H1 (cell line): Measurements from ENCODE around the gene GRK5. TPM values are rescaled to one million over a fixed set of nuclear protein-coding genes. Genes with fewer than 3 reads are reported as not detected.

Experiments used
- CTCF ChIA-PET: fragments of 300-600 bp; sonication (Branson Sonifier 250); formaldehyde crosslinking; loops from one replicate; lab custom pipeline; 2021; ENCODE audit not compliant: partially characterized antibody; lab: Charles Lee
- POLR2A ChIA-PET: fragments of 300-600 bp; sonication (Branson Sonifier 250); formaldehyde crosslinking; loops from one replicate; lab custom pipeline; 2021; ENCODE audit warnings: inconsistent platforms; ENCODE audit not compliant: partially characterized antibody; lab: Charles Lee
- DNase-seq, 2 experiments: peaks; one replicate each; pipeline versions ENCODE4 v3.0.0 to v3.0.0-alpha.2; 2010 to 2022; ENCODE audit warnings: low spot score in 2 of 2, low read depth in 1 of 2, mixed read lengths in 1 of 2
- FAIRE-seq: peaks from 2 replicates; lab custom pipeline; 2011; peaks lifted over from hg19 to GRCh38; lab: Jason Lieb, UNC
- H2AFZ ChIP-seq: 2 replicates; pipeline ENCODE4 v1.8.1; 2012; ENCODE audit warnings: low read length, inconsistent platforms
- H2AK5ac ChIP-seq: 2 replicates; pipeline ENCODE4 v1.6.1; 2013; ENCODE audit warnings: low read depth, low read length
- H2BK120ac ChIP-seq: replicated peaks from 2 replicates; pipeline ENCODE3; 2013; ENCODE audit warnings: low read depth, low read length, inconsistent platforms
- H2BK12ac ChIP-seq: 2 replicates; pipeline ENCODE4 v1.6.1; 2013; ENCODE audit warnings: low read depth, low read length
- H2BK15ac ChIP-seq: 2 replicates; pipeline ENCODE4 v1.6.1; 2013; ENCODE audit warnings: low read length
- H2BK20ac ChIP-seq: 2 replicates; pipeline ENCODE4 v1.6.1; 2013; ENCODE audit warnings: low read length
- H2BK5ac ChIP-seq: 2 replicates; pipeline ENCODE4 v1.6.1; 2013; ENCODE audit warnings: low read depth, low read length
- H3K14ac ChIP-seq: 2 replicates; pipeline ENCODE4 v1.6.1; 2013; ENCODE audit warnings: inconsistent platforms; ENCODE audit not compliant: insufficient read length
- H3K18ac ChIP-seq: 2 replicates; pipeline ENCODE4 v1.6.1; 2013; ENCODE audit warnings: low read length; ENCODE audit errors: extremely low read depth
- H3K23ac ChIP-seq: 2 replicates; pipeline ENCODE4 v1.6.1; 2013; ENCODE audit warnings: inconsistent platforms; ENCODE audit not compliant: insufficient read length
- H3K23me2 ChIP-seq: 2 replicates; pipeline ENCODE4 v1.6.1; 2013; ENCODE audit warnings: low read depth, low read length
- H3K27ac ChIP-seq: 2 replicates; pipeline ENCODE4 v1.6.1; 2011; ENCODE audit warnings: low read depth, low read length, inconsistent platforms
- H3K27me3 ChIP-seq, 4 experiments: replicated peaks in 1 of 4; 1 replicate in 1 of 4; 2 replicates in 3 of 4; pipeline versions ENCODE4 v1.6.1 to v1.8.1; 2011 to 2013; ENCODE audit warnings: low read length in 3 of 4, mild to moderate bottlenecking in 3 of 4, inconsistent platforms in 2 of 4, mixed read lengths in 2 of 4, moderate library complexity in 1 of 4; ENCODE audit not compliant: control insufficient read depth in 3 of 4, insufficient read depth in 3 of 4; ENCODE audit errors: extremely low read depth in 1 of 4
- H3K36me3 ChIP-seq, 4 experiments: 2 replicates each; pipeline versions ENCODE4 v1.6.1 to v1.8.1; 2011 to 2013; ENCODE audit warnings: mild to moderate bottlenecking in 4 of 4, low read length in 3 of 4, moderate library complexity in 2 of 4, control low read depth in 1 of 4, inconsistent platforms in 1 of 4; ENCODE audit not compliant: insufficient read depth in 4 of 4, control insufficient read depth in 2 of 4
- H3K4ac ChIP-seq: replicated peaks from 2 replicates; pipeline ENCODE3; 2013; ENCODE audit warnings: low read length, low read depth, mixed read lengths, inconsistent platforms; ENCODE audit not compliant: insufficient read length
- H3K4me1 ChIP-seq, 4 experiments: replicated peaks in 1 of 4; 1 replicate in 1 of 4; 2 replicates in 3 of 4; pipeline versions ENCODE4 v1.6.1 to v1.8.1; 2011 to 2013; ENCODE audit warnings: low read length in 3 of 4, inconsistent platforms in 2 of 4, mixed read lengths in 1 of 4; ENCODE audit not compliant: insufficient read depth in 4 of 4, control insufficient read depth in 3 of 4
- H3K4me2 ChIP-seq, 2 experiments: 2 replicates each; pipeline versions ENCODE4 v1.6.1 to v1.8.1; 2011 to 2013; ENCODE audit warnings: low read depth in 2 of 2, low read length in 2 of 2, control low read depth in 1 of 2, inconsistent platforms in 1 of 2, mild to moderate bottlenecking in 1 of 2; ENCODE audit not compliant: insufficient read depth in 1 of 2
- H3K4me3 ChIP-seq, 4 experiments: fragments of 200-600, 300-600 bp in 1 of 4; sonication (generic), shearing (Covaris generic), sonication (Bioruptor Twin) in 1 of 4; 2 replicates each; pipeline versions ENCODE4 v1.5.1 to v1.8.1; 2011 to 2016; ENCODE audit warnings: low read length in 4 of 4, low read depth in 3 of 4, control low read depth in 2 of 4, inconsistent platforms in 2 of 4, mild to moderate bottlenecking in 2 of 4, mixed read lengths in 1 of 4, moderate library complexity in 1 of 4; ENCODE audit not compliant: insufficient read depth in 2 of 4; ENCODE audit errors: extremely low read depth in 1 of 4
- H3K56ac ChIP-seq: replicated peaks from 2 replicates; pipeline ENCODE3; 2013; ENCODE audit warnings: low read depth, mild to moderate bottlenecking, mixed read lengths, low read length, inconsistent platforms; ENCODE audit not compliant: insufficient read length
- H3K79me1 ChIP-seq: 2 replicates; pipeline ENCODE4 v1.6.1; 2013; ENCODE audit warnings: low read depth, low read length, control low read depth
- H3K79me2 ChIP-seq, 2 experiments: 2 replicates each; pipeline versions ENCODE4 v1.6.1 to v1.8.1; 2012 to 2013; ENCODE audit warnings: low read length in 2 of 2, mild to moderate bottlenecking in 2 of 2, inconsistent platforms in 1 of 2; ENCODE audit not compliant: insufficient read depth in 2 of 2, control insufficient read depth in 1 of 2
- H3K9ac ChIP-seq, 4 experiments: replicated peaks in 1 of 4; 1 replicate in 1 of 4; 2 replicates in 3 of 4; pipeline versions ENCODE4 v1.6.1 to v1.8.1; 2011 to 2013; ENCODE audit warnings: low read depth in 3 of 4, low read length in 3 of 4, control low read depth in 2 of 4, mild to moderate bottlenecking in 2 of 4, moderate library complexity in 2 of 4, inconsistent platforms in 1 of 4; ENCODE audit errors: extremely low read depth in 1 of 4
- H3K9me3 ChIP-seq, 2 experiments: 2 replicates each; pipeline versions ENCODE4 v1.6.1 to v1.8.1; 2012 to 2013; ENCODE audit warnings: mild to moderate bottlenecking in 2 of 2, moderate library complexity in 2 of 2, control low read depth in 1 of 2, inconsistent platforms in 1 of 2, low read depth in 1 of 2, low read length in 1 of 2, mixed read lengths in 1 of 2; ENCODE audit not compliant: insufficient read depth in 2 of 2
- H4K20me1 ChIP-seq, 2 experiments: replicated peaks in 1 of 2; 2 replicates each; pipeline versions ENCODE3 to v1.8.1; 2011 to 2013; ENCODE audit warnings: inconsistent platforms in 2 of 2, low read length in 2 of 2, mild to moderate bottlenecking in 1 of 2; ENCODE audit not compliant: insufficient read depth in 2 of 2, control insufficient read depth in 1 of 2
- H4K5ac ChIP-seq: 2 replicates; pipeline ENCODE4 v1.6.1; 2013; ENCODE audit warnings: low read length, low read depth, mixed read lengths, inconsistent platforms; ENCODE audit not compliant: insufficient read length
- H4K8ac ChIP-seq: 2 replicates; pipeline ENCODE4 v1.8.0; 2013; ENCODE audit warnings: mild to moderate bottlenecking, moderate library complexity, low read length, inconsistent platforms; ENCODE audit not compliant: insufficient read depth; ENCODE audit errors: extremely low read depth
- H4K91ac ChIP-seq: replicated peaks from 2 replicates; pipeline ENCODE3; 2013; ENCODE audit warnings: low read length, mixed read lengths, inconsistent platforms; ENCODE audit not compliant: insufficient read length
- ATF2 ChIP-seq: IDR thresholded peaks from 2 replicates; pipeline ENCODE4 v1.6.1; 2012; ENCODE audit warnings: low read length, inconsistent platforms
- CBX5 ChIP-seq: fragments of 300-800, 300-1000 bp; sonication (generic); IDR thresholded peaks from 2 replicates; pipeline ENCODE4 v1.7.1; 2016; ENCODE audit warnings: antibody characterized with exemption, low read length, low read depth
- KDM4A ChIP-seq: IDR thresholded peaks from one replicate; pipeline ENCODE4 v1.7.1; 2012; ENCODE audit warnings: low read depth, mild to moderate bottlenecking, moderate library complexity, low read length, inconsistent platforms; ENCODE audit not compliant: severe bottlenecking
- POLR2AphosphoS5 ChIP-seq: IDR thresholded peaks from 2 replicates; pipeline ENCODE4 v1.6.1; 2011; ENCODE audit warnings: low read depth, low read length
- RBBP5 ChIP-seq: IDR thresholded peaks from 2 replicates; pipeline ENCODE4 v1.7.1; 2012; ENCODE audit warnings: low read depth, mild to moderate bottlenecking, inconsistent platforms, low read length, moderate library complexity, borderline replicate concordance
- RFX5 ChIP-seq: IDR thresholded peaks from 2 replicates; pipeline ENCODE4 v1.6.1; 2011; ENCODE audit warnings: low read depth, low read length, improper control_type of control experiment, borderline replicate concordance
- RNF2 ChIP-seq: fragments of 200-900, 300-1000 bp; sonication (generic); IDR thresholded peaks from 2 replicates; pipeline ENCODE4 v1.7.1; 2016; ENCODE audit warnings: borderline replicate concordance, low read depth, mild to moderate bottlenecking, antibody characterized with exemption, low read length; ENCODE audit not compliant: poor library complexity, severe bottlenecking; ENCODE audit errors: missing control alignments
- RXRA ChIP-seq: IDR thresholded peaks from 2 replicates; pipeline ENCODE4 v1.6.1; 2011; ENCODE audit warnings: low read depth, mild to moderate bottlenecking, low read length, moderate library complexity; ENCODE audit not compliant: insufficient read depth
- SIX5 ChIP-seq: IDR thresholded peaks from 2 replicates; pipeline ENCODE4 v1.6.1; 2011; ENCODE audit warnings: mild to moderate bottlenecking, low read depth, low read length
- SP2 ChIP-seq: IDR thresholded peaks from 2 replicates; pipeline ENCODE4 v1.6.1; 2012; ENCODE audit warnings: mild to moderate bottlenecking, low read length, inconsistent platforms
- USF2 ChIP-seq: IDR thresholded peaks from 2 replicates; pipeline ENCODE4 v1.6.1; 2011; ENCODE audit warnings: low read length, improper control_type of control experiment
- WGBS, 2 experiments: shearing (Covaris generic) in 1 of 2; methylation state at CpG; one replicate each; pipeline versions ENCODE4 v1.1.6 to v1.1.7; 2013 to 2015; ENCODE audit warnings: low lambda C conversion rate in 2 of 2, mixed read lengths in 2 of 2, inconsistent platforms in 1 of 2, low coverage in 1 of 2, missing lambda C conversion rate in 1 of 2; ENCODE audit not compliant: insufficient replicate concordance in 2 of 2, insufficient coverage in 1 of 2, insufficient read length in 1 of 2; ENCODE audit errors: extremely low coverage in 1 of 2, missing lambda C conversion rate in 1 of 2; 5-methylcytosine and 5-hydroxymethylcytosine counted together
- polyA plus RNA-seq, 7 experiments: library from polyadenylated mRNA; depleted of rRNA in 3 of 7; stranded (reverse) in 5 of 7; unstranded in 2 of 7; fragments of >200 nt in 5 of 7; fragments of 200-250 nt in 2 of 7; gene quantifications; 1 replicate in 5 of 7; 2 replicates in 1 of 7; 4 replicates in 1 of 7; pipeline versions ENCODE4 v1.2.1 to v1.2.3, GENCODE V29; 2011 to 2013; ENCODE audit warnings: missing spikeins in 2 of 7, mixed read lengths in 2 of 7
- total RNA-seq: library from RNA; stranded (reverse); fragmentation: NEBNext Ultra II Directional; extraction: Animal tissue kit (Norgen Biotek cat#: 25700); gene quantifications from 2 replicates; pipeline ENCODE4 v1.2.1, GENCODE V29; 2021

Gene GRK5
- total and polyA plus RNA-seq, 2 of the 8 experiments (the other 6 are each of a cell fraction or from before 2014, with no cell fraction given), result 0.54 to 2.5 TPM

- peaks cover 0 to 2% (median 0%) of the 10 kb centered on the region in 4 experiments; a peak in 1 of 7 replicates for H3K4me1 ChIP-seq
- no peak overlapping the region for H2BK120ac ChIP-seq
- H2AK5ac ChIP-seq, result no peak overlapping the region
- H2BK20ac ChIP-seq, result no peak overlapping the region
- no peak overlapping the region for H3K4me2 ChIP-seq
- no peak overlapping the region for H3K4ac ChIP-seq
- no peak overlapping the region; the same call in 1 of the 2 replicates for H2BK12ac ChIP-seq
- no peak overlapping the region for H4K5ac ChIP-seq
- H3K23me2 ChIP-seq, result no peaks in the 10 kb centered on the region
- H3K27me3 ChIP-seq, result no peaks in the 10 kb centered on the region
- H2AFZ ChIP-seq, result no peak overlapping the region
- ChIA-PET POLR2A (interaction anchor here (0.7 kb wide), 1 partner anchor 104 kb away, joined by 4 read pairs; no protein-coding TSS in a partner anchor), CTCF (interaction anchor here (1.2 to 1.9 kb wide), 2 partner anchors 11 to 60 kb away, joined by 3 to 5 read pairs; partner anchors contain the start of gene GRK5)
- H3K9me3 ChIP-seq, result 0 out of 4 replicates have a peak, but pooled peaks cover 0 to 3% of the 10 kb centered on the region in 2 experiments
- no peak overlapping the region for H4K91ac ChIP-seq
- no peaks in the 10 kb centered on the region for H3K36me3 ChIP-seq
- no peak overlapping the region for H2BK5ac ChIP-seq
- H3K4me3 ChIP-seq, result no peak overlapping the region
- no peak overlapping the region for H3K9ac ChIP-seq
- no peak overlapping the region for H3K27ac ChIP-seq
- DNase-seq (no peak), FAIRE-seq (no peak)
- no peak overlapping the region for H3K56ac ChIP-seq
- H3K23ac ChIP-seq, result no peak overlapping the region
- no peak overlapping the region for H3K14ac ChIP-seq
- WGBS, 2 experiments, result 85% methylated on average over 10 of the region's 10 CpGs; no CpG with 5 or more reads in 1 of the 2 experiments
- H2BK15ac ChIP-seq, result no peak overlapping the region
- peak overlapping the region; percentile 82 for H4K8ac ChIP-seq
- H3K18ac ChIP-seq, result no peak overlapping the region
- no peaks in the 10 kb centered on the region for H3K79me2 ChIP-seq
- H4K20me1 ChIP-seq, result no peaks in the 10 kb centered on the region
- H3K79me1 ChIP-seq, result no peaks in the 10 kb centered on the region
- TF ChIP-seq RBBP5, result no peak
- no peak for TF ChIP-seq POLR2AphosphoS5
- TF ChIP-seq RFX5, result no peak
- no peak for TF ChIP-seq USF2
- TF ChIP-seq CBX5, result no peak
- TF ChIP-seq SIX5, result no peak
- no peak for TF ChIP-seq ATF2
- TF ChIP-seq RNF2, result no peak
- TF ChIP-seq KDM4A, result no peak
- TF ChIP-seq RXRA, result no peak
- no peak for TF ChIP-seq SP2
Observed at GRCh38 chr10:119267384-119267783, 60.0 kb downstream of the GRK5 start.
